Posterior cingulate gyrus (tissue), 11 donors: Measurements from ENCODE around the gene PASK.

Experiments used
- DNase-seq, 10 donors: peaks; one replicate each; pipeline versions ENCODE4 v3.0.0 to v3.0.0-alpha.2; 2020 to 2021; ENCODE audit warnings: mixed read lengths in 3 of 10
- intact Hi-C: fragments of 100-400 bp; cut with DNase I; formaldehyde crosslinking; loops from one replicate; pipeline ENCODE4 v1.15.1; 2023

Gene PASK

DNA sequence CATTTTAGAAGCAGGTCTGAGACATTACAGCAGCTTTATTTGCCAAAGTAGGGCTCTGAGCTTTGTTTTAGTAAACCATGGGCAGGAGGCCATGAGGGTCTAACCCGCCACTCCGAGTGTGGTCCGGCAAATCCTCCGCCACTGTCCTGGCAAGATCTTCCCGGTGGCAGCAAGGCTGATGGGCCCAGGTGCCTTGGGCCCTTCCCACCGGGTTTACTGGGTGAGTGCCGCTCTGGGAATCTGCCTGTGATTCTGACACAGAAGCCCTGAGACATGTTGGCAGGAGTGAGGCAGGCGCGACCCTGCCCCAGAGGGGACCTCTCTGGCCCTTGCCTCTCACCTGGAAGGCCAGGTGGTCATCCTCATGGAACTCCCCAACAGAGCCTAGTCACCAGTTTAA is 77.1 kb downstream of the PASK start:
- DNase-seq: no peak
- intact Hi-C loops: loop anchor here (10.0 kb wide), 1 partner anchor 143 kb away; no protein-coding TSS in a partner anchor

DNA sequence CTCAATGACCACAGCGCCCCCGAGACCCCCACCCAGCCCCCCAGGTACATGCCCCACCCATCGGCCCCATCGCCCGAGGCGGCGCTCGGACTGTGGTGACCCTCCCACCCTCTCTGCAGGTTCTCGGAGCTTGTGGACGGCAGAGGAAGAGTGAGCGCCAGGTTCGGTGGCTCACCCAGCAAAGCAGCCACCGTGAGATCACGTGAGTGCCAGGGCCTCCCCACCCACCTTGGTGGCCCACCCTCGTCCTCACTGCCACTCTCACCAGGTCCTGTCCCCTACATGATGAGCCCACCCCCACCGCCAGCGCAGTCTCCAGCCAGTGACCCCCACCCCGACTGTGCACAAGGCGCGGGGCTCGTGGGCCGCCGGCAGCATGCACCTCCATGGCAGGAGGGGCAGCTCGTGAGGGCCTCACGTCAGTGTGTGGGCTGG is 77.6 kb downstream of the PASK start:
- peak in 2 of 10 donors; percentile 3 to 82 for DNase-seq
- intact Hi-C loops: loop anchor here (10.0 kb wide), 1 partner anchor 143 kb away; no protein-coding TSS in a partner anchor

GRCh38 chr2:241070811-241071676 is 78.2 kb downstream of the PASK start:
- intact Hi-C loops: loop anchor here (10.0 kb wide), 1 partner anchor 144 kb away; no protein-coding TSS in a partner anchor
- DNase-seq: peak in 2 of 10 donors; percentile 68 to 74

- no peak for DNase-seq
- intact Hi-C loops: loop anchor here (10.0 kb wide), 1 partner anchor 144 kb away; no protein-coding TSS in a partner anchor
These were observed 78.9 kb downstream of the PASK start for GRCh38 chr2:241070361-241070760.

DNA sequence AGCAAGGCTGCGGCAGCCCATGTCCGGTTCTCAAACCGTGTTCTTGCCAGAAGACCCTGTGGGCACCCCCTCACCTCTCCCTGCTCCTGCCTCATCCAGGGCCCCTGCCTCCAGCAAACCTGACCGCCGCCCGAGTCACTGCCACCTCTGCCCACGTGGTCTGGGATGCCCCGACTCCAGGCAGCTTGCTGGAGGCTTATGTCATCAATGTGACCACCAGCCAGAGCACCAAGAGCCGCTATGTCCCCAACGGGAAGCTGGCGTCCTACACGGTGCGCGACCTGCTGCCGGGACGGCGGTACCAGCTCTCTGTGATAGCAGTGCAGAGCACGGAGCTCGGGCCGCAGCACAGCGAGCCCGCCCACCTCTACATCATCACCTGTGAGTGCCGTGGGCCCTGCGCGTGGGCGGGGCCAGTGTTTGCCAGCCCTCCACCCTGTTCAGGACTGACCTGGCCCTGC is 79.4 kb downstream of the PASK start:
- peak in 3 of 10 donors; percentile 69 to 82 (median 82) for DNase-seq
- intact Hi-C loops: loop anchor here (10.0 kb wide), 1 partner anchor 145 kb away; no protein-coding TSS in a partner anchor

DNA sequence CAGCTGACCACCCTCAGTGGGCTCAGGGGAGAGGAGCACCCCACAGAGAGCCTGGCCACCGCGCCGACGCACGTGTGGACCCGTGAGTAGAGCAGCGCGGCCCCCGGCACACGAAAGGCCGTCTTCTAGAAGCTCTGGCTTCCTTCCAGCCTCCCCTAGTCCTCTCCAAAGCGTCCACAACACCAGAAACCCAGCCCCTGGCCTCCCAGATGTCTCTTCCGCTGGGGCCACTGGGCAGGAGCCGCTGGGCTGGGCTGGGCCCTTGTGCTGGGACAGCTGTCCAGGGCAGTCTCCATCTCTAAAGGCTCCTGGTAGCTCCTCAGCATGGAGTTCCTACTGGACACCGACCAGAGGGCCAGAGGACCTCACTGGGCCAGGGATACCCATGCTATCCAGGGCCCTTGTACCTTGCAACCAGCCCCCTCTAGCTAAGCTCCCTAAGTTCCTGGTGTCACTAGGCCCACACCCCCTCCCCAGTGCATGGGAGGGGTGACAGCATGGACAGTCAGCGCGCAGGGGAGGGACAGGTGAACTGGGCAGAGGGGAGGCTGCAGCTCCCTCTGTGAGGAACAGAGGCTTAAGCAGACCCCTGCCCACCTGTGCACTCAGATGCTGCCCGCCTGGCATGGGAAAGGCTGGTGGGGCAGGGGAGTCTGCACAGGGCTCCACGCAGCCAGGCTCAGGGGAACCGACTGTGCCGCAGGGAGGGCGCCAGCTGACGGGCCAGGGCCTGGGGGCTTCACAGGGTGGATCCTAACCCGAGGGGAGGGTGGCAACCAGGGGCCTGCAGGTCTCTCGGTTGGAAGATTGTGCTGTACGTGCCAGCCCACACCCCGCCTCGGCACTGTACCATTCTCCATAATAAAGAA is 80.1 kb downstream of the PASK start:
- DNase-seq: peak in 1 of 10 donors; percentile 73
- intact Hi-C loops: no loop called here

DNA sequence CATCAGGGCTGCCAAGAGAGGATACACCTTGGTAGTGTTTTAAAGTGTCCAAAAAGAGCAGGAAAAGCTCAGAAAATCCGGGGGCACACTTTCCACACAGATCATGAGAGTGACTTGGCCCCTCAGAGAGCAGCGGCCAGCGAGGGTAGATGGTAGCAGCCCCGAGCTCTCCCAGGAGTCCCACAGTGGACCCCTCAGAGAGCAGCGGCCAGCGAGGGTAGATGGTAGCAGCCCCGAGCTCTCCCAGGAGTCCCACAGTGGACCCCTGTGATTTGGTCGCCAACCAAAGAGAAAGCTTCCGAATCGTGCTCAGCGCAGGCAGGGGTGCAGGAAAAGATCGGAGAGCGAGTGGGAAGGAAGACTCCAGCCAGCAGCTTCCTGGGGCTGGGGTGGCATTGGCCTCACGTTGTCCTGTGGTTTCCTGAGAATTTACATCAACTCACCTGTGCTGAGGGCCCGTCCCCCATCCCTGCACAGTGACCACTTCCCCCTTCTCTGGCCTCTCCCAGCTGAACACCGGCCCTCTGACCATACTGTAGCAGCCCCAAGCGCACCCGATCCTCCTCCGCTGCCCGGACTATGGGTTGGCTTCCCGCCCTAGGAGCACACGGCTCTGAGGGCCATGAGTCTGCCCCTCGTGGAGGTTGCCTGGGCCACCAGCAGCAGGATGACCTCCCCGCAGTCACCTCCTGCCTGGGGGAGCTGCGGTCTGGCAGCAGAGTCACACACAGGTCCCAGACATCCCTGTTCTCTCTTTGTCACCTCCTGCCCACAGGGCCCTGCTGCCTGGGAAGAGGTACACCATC is 80.9 kb downstream of the PASK start:
- DNase-seq: peak in 1 of 10 donors; percentile 69
- intact Hi-C loops: no loop called here

DNA sequence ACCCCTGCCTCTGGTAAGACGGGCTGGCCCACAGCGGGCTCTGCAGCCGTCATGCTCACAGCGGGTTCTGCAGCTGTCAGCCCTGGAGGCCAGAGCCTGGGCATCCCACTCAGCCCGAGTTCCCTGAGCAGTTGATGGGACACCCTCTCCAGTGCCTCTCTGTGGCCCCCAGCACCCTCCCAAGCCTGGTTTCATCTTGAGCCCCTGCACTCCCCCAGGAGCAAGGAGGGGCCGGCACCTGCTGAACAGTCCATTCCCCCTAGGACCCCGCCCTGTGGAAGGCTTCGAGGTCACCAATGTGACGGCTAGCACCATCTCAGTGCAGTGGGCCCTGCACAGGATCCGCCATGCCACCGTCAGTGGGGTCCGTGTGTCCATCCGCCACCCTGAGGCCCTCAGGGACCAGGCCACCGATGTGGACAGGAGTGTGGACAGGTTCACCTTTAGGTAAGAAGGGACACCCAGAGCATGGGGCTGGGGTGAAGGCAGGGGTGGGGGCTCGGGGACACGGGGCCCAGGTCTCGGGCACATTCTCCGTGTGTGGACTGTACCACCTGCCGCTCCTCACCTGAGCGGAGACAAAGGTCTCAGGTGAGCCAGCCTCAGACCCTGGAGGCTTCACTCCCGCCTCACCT is 81.7 kb downstream of the PASK start:
- DNase-seq: peak in 2 of 10 donors; percentile 79 to 80
- intact Hi-C loops: no loop called here

GRCh38 chr2:241066893-241067341 is 82.4 kb downstream of the PASK start:
- peak in 1 of 10 donors; percentile 75 for DNase-seq
- intact Hi-C loops: no loop called here

DNA sequence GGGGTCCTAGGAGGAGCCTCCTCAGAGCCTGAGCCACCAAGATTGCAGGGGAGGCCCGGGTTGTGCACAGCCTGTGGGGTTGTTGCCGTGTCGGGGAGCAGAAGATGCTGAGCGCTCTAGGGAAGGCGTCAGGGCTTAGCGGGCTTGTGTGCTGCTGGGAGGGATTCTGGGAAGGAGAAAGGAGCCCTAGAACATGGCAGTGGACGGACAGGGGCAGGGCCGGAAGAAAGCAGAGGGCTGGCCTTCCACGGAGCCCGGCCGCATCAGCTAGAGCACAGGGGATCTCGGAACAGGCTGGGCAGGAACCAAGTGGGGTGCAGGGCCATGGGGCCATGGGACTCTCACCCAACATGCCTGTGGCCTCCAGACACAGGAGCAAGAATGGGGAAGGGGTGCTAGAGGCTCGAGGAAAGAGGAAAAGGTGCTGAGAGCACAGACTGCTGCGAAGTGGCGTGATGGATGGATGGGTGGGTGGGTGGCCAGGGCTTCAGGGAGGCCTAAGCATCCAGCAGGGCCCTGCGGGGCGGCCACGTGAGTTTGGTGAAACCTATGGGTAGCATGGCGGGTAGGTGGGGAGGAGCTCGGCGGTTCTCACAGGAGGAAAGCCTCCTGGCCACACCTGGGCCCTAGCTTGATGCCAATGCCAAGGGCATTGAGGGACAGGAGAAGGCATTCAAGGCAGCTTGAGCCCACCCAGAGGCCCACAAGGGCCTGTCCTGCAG is 82.9 kb downstream of the PASK start:
- peak in 2 of 10 donors; percentile 59 to 77 for DNase-seq
- intact Hi-C loops: no loop called here

DNA sequence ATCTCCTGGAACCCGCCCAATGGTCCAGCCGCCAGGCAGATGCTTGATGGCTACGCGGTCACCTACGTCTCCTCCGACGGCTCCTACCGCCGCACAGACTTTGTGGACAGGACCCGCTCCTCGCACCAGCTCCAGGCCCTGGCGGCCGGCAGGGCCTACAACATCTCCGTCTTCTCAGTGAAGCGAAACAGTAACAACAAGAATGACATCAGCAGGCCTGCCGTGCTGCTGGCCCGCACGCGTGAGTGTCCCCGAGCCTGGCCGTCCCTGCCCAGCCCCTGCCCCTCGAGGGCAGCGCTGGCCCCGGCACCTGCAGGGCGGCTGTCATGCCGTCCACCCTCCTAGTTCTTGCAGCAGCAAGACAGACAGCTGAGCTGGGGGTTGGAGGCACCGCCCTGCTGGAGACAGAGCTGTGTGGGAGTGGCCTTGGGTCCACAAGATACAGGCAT is 83.9 kb downstream of the PASK start:
- peak in 1 of 10 donors; percentile 81 for DNase-seq
- intact Hi-C loops: no loop called here

GRCh38 chr2:241064802-241065354 is 84.4 kb downstream of the PASK start:
- peak in 2 of 10 donors; percentile 51 to 74 for DNase-seq
- intact Hi-C loops: no loop called here

- peak in 2 of 10 donors; percentile 72 to 74 for DNase-seq
- intact Hi-C loops: no loop called here
These were observed 85.1 kb downstream of the PASK start for GRCh38 chr2:241064008-241064801.

- DNase-seq: peak in 2 of 10 donors; percentile 60 to 82
These were observed 85.7 kb downstream of the PASK start for GRCh38 chr2:241063587-241063986.

DNA sequence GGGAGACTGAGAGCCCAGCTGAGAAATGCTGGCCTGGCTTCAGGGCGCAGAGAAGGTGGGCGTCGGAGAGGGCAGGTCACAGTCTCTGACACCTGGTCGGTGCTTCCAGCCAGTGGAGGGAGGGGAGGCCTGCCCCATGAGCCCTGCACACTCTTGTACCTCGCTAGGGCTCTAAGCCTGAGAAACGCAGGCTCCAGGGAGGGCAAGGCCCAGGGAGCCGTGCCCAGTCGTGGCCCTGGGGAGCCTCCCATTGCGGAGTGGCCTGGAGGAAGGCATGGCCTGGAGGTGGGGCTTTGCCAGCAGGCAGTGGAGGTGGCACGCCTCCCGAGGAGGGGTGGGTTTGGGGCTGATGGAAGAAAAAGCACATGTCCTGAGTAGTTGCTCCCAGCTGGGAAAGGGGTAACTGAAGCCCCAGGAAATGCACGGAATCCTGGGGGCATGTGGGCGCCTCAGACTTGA is 86.2 kb downstream of the PASK start:
- peak in 2 of 10 donors; percentile 60 to 80 for DNase-seq
- intact Hi-C loops: no loop called here

More at GRCh38 chr2:241063587-241063986, 85.7 kb downstream of the PASK start:
- intact Hi-C loops: no loop called here

GRCh38 chr2:241062389-241063092 is 86.7 kb downstream of the PASK start:
- intact Hi-C loops: no loop called here
- DNase-seq: peak in 2 of 10 donors; percentile 62 to 83
